Measurements from ENCODE around the gene FAM107B. TPM values are rescaled to one million over a fixed set of nuclear protein-coding genes. Genes with fewer than 3 reads are reported as not detected.

Gene FAM107B
- total and polyA plus RNA-seq, 4 donors = 24.9 to 58.1 (median 30.9) TPM

DNA sequence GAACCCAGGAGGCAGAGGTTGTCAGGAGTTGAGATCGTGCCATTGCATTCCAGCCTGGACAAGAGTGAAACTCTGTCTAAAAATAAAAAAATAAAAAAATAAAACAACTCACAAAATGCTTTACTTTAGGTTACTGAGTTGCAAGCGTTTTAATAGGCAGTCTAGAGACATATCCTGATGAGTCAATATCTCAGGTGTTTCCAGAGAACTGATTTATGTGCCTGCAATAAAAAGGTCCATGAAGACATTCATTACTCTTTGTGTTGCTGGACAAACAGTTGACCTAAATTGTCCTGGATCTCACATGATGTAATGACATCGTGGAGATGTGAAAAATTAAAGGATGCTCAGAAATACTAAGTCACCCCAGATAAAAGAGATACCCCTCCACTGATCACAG lies 31.6 kb upstream of the FAM107B start:
- Histone ChIP-seq H3K36me3 (ENCODE audit: control insufficient read depth in 4 of 4, insufficient read depth in 3 of 4, low read depth in 1 of 4, low read length in 3 of 4) (no peaks in the 10 kb centered on the region), H3K4me3 (ENCODE audit: low read depth in 1 of 3, low read length in 3 of 3) (no peak overlapping the region), H3K27me3 (ENCODE audit: control insufficient read depth in 4 of 4, insufficient read depth in 4 of 4, low read length in 3 of 4) (no peaks in the 10 kb centered on the region), H3K9me3 (ENCODE audit: control insufficient read depth in 4 of 4, low read length in 3 of 4) (no peaks in the 10 kb centered on the region), H3K4me1 (ENCODE audit: control insufficient read depth in 4 of 4, insufficient read depth in 4 of 4, low read length in 3 of 4) (no peaks in the 10 kb centered on the region), H3K27ac (ENCODE audit: low read depth in 1 of 2, low read length in 2 of 2) (no peak overlapping the region), H3K9ac (ENCODE audit: low read depth in 1 of 2, low read length in 2 of 2) (no peak overlapping the region)
- no peak for DNase-seq (ENCODE audit: low spot score)
- TF ChIP-seq, protein P1, sequence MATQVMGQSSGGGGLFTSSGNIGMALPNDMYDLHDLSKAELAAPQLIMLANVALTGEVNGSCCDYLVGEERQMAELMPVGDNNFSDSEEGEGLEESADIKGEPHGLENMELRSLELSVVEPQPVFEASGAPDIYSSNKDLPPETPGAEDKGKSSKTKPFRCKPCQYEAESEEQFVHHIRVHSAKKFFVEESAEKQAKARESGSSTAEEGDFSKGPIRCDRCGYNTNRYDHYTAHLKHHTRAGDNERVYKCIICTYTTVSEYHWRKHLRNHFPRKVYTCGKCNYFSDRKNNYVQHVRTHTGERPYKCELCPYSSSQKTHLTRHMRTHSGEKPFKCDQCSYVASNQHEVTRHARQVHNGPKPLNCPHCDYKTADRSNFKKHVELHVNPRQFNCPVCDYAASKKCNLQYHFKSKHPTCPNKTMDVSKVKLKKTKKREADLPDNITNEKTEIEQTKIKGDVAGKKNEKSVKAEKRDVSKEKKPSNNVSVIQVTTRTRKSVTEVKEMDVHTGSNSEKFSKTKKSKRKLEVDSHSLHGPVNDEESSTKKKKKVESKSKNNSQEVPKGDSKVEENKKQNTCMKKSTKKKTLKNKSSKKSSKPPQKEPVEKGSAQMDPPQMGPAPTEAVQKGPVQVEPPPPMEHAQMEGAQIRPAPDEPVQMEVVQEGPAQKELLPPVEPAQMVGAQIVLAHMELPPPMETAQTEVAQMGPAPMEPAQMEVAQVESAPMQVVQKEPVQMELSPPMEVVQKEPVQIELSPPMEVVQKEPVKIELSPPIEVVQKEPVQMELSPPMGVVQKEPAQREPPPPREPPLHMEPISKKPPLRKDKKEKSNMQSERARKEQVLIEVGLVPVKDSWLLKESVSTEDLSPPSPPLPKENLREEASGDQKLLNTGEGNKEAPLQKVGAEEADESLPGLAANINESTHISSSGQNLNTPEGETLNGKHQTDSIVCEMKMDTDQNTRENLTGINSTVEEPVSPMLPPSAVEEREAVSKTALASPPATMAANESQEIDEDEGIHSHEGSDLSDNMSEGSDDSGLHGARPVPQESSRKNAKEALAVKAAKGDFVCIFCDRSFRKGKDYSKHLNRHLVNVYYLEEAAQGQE (IDR thresholded peaks at IDR 0.05) = no peak
- TF ChIP-seq SP1 (IDR thresholded peaks at IDR 0.05) (no peak), NR2F2 (IDR thresholded peaks at IDR 0.05) (no peak), TAF1 (conservative IDR thresholded peaks at IDR 0.05) (no peak)
- 81% methylated on average over 3 of the region's 3 CpGs for WGBS

DNA sequence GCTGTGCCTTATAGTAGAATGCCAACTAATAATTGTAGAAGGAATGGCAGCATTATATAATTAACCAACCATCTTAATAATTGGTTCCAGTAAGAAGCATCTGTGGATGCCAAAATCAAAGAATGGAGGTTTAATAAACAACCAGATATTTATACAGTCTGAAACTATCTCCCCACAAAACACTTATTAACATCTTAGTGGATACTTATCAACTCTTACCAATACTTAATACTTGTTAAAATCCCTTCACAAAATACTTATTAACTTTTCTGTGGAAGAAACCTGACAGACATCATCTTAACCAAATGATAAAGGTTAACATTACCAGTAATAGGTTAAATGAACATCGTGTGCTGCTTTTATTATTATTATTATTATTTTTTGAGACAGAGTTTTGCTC lies 29.1 kb upstream of the FAM107B start:
- Histone ChIP-seq H3K27me3 (ENCODE audit: control insufficient read depth in 4 of 4, insufficient read depth in 4 of 4, low read length in 3 of 4) (no peaks in the 10 kb centered on the region), H3K9me3 (ENCODE audit: control insufficient read depth in 4 of 4, low read length in 3 of 4) (no peaks in the 10 kb centered on the region), H3K4me1 (ENCODE audit: control insufficient read depth in 4 of 4, insufficient read depth in 4 of 4, low read length in 3 of 4) (no peaks in the 10 kb centered on the region), H3K27ac (ENCODE audit: low read depth in 1 of 2, low read length in 2 of 2) (no peak overlapping the region), H3K9ac (ENCODE audit: low read depth in 1 of 2, low read length in 2 of 2) (no peak overlapping the region), H3K4me3 (ENCODE audit: low read depth in 1 of 3, low read length in 3 of 3) (no peak overlapping the region), H3K36me3 (ENCODE audit: control insufficient read depth in 4 of 4, insufficient read depth in 3 of 4, low read depth in 1 of 4, low read length in 3 of 4) (no peaks in the 10 kb centered on the region)
- DNase-seq (ENCODE audit: low spot score) = no peak
- 0% methylated on average over 1 of the region's 1 CpG for WGBS
- TF ChIP-seq, protein P1 (IDR thresholded peaks at IDR 0.05) = no peak
- TF ChIP-seq SP1 (IDR thresholded peaks at IDR 0.05) = no peak
- TF ChIP-seq YY1 (IDR thresholded peaks at IDR 0.05) = no peak
- TF ChIP-seq NR2F2 (IDR thresholded peaks at IDR 0.05) = no peak
- TF ChIP-seq GABPA (IDR thresholded peaks at IDR 0.05 in 1 of 2, conservative IDR thresholded peaks at IDR 0.05 in 1 of 2) = no peak

- Histone ChIP-seq H3K9me3 (ENCODE audit: control insufficient read depth in 4 of 4, low read length in 3 of 4) (no peaks in the 10 kb centered on the region), H3K36me3 (ENCODE audit: control insufficient read depth in 4 of 4, insufficient read depth in 3 of 4, low read depth in 1 of 4, low read length in 3 of 4) (no peaks in the 10 kb centered on the region), H3K4me3 (ENCODE audit: low read depth in 1 of 3, low read length in 3 of 3) (no peak overlapping the region), H3K9ac (ENCODE audit: low read depth in 1 of 2, low read length in 2 of 2) (no peak overlapping the region), H3K27me3 (ENCODE audit: control insufficient read depth in 4 of 4, insufficient read depth in 4 of 4, low read length in 3 of 4) (no peaks in the 10 kb centered on the region), H3K4me1 (ENCODE audit: control insufficient read depth in 4 of 4, insufficient read depth in 4 of 4, low read length in 3 of 4) (no peaks in the 10 kb centered on the region), H3K27ac (ENCODE audit: low read depth in 1 of 2, low read length in 2 of 2) (no peak overlapping the region)
- no peak for TF ChIP-seq RAD21 (IDR thresholded peaks at IDR 0.05)
- TF ChIP-seq HNF4A (conservative IDR thresholded peaks at IDR 0.05) = no peak
- TF ChIP-seq, protein P2, sequence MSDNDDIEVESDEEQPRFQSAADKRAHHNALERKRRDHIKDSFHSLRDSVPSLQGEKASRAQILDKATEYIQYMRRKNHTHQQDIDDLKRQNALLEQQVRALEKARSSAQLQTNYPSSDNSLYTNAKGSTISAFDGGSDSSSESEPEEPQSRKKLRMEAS (IDR thresholded peaks at IDR 0.05) = no peak
- no peak for DNase-seq (ENCODE audit: low spot score)
- WGBS = 68% methylated on average over 5 of the region's 5 CpGs
Measured at GRCh38 chr10:14801723-14802122, 27.0 kb upstream of the FAM107B start.
